Memory B cell (primary cell): ENCODE data around the gene SMIM45.

Experiments used
- ATAC-seq: fragments of 150-1000 bp; cut with Tn5 transposase; 2 replicates; pipeline ENCODE4 v1.10.0; 2021; ENCODE audit warnings: low read depth, mild to moderate bottlenecking, moderate library complexity
- DNase-seq, 2 donors: peaks; one replicate each; pipeline ENCODE4 v3.0.0; 2022; ENCODE audit warnings: low spot score in 2 of 2
- H3K27ac Mint-ChIP-seq: one replicate; pipeline ENCODE4 v1.8.0; 2022; ENCODE audit warnings: mild to moderate bottlenecking, moderate library complexity, mixed read lengths
- H3K27me3 Mint-ChIP-seq: one replicate; pipeline ENCODE4 v1.8.0; 2022; ENCODE audit warnings: mixed read lengths
- H3K36me3 Mint-ChIP-seq: one replicate; pipeline ENCODE4 v1.8.0; 2022; ENCODE audit warnings: mild to moderate bottlenecking, mixed read lengths
- H3K4me1 Mint-ChIP-seq: one replicate; pipeline ENCODE4 v1.8.0; 2022; ENCODE audit warnings: mixed read lengths
- H3K4me3 Mint-ChIP-seq: one replicate; pipeline ENCODE4 v1.8.0; 2022; ENCODE audit warnings: mild to moderate bottlenecking, moderate library complexity, mixed read lengths
- H3K9me3 Mint-ChIP-seq: one replicate; pipeline ENCODE4 v1.8.0; 2022; ENCODE audit warnings: mixed read lengths

Gene SMIM45

DNA sequence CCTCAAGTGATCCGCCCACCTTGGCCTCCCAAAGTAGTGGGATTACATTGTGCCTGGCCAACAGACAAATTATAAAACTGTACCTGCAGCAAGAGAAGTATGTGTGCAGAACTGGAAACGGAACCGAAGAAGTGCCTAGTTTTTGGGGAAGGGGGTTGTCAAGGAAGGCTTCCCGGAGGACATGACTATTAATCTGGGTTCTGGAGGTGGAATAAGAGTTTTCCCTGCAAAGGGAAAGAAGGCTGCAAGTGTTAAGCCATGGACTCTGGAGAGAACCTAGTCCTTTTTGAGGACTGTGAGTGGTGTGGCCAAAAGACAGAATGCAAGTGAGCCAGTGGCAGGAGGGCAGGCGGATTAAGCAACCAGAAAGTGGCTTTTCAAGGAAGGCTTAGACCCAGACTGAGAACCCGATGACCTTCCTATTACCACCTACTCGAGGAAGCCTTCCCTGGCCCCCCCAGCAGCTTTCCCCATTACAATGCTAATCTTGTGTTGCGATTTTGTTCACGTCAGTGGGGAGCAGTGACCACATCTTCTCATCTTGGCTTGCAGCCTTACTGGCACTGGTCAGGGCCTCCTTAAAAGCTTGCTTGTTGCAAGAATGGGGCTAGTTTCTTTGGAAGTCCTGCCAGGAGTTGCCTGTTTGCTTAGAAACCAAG lies 11.6 kb downstream of the SMIM45 start:
- H3K36me3 Mint-ChIP-seq, result no peaks in the 10 kb centered on the region
- H3K4me3 Mint-ChIP-seq, result no peak overlapping the region
- no peak for DNase-seq
- no peak overlapping the region for H3K27ac Mint-ChIP-seq
- peaks cover 3% of the 10 kb centered on the region for H3K4me1 Mint-ChIP-seq
- no peaks in the 10 kb centered on the region for H3K9me3 Mint-ChIP-seq
- ATAC-seq, result no peak
- H3K27me3 Mint-ChIP-seq, result peaks cover 3% of the 10 kb centered on the region

DNA sequence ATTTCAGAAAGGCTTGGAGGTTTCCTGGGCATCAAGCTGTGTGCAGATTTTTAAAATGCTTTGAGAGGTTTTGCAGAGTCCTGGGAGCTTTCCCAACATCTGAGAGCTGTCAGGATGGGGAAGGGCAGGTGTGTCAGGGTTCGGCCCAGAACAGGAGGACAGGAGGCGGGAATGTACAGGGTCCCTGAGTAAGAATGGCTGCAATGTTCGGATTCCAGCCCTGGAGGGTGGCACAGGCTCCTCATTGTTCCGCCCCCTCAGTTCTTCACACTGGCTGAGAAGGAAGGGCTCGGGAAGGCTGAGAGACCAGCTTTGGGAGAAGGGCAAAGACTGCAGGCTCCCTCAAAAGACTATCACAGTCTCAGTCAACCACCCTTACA lies 12.2 kb downstream of the SMIM45 start:
- Mint-ChIP-seq H3K27ac (no peak overlapping the region), H3K4me3 (no peak overlapping the region), H3K9me3 (no peaks in the 10 kb centered on the region), H3K27me3 (peaks cover 3% of the 10 kb centered on the region), H3K4me1 (peaks cover 3% of the 10 kb centered on the region), H3K36me3 (no peaks in the 10 kb centered on the region)
- ATAC-seq, result no peak
- DNase-seq, result no peak

DNA sequence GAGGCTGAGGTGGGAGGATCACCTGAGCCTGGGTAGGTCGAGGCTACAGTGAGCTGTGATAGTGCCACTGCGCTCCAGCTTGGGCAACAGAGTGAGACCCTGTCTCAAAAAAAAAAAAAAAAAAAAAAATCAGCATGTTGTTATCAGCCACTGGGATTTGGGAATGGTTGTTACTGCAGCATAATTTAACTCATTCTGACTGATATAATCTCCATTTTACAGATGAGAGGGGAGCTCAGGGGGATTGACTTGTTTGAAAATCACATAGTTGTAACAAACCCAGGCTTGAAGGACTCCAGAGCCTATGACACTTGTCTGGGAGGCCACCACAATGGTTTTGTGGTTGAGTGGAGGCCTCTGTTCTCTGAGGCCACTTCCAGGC lies 14.3 kb downstream of the SMIM45 start:
- ATAC-seq (no peak), DNase-seq (no peak)
- no peak overlapping the region for H3K4me3 Mint-ChIP-seq
- no peaks in the 10 kb centered on the region for H3K36me3 Mint-ChIP-seq
- H3K9me3 Mint-ChIP-seq, result no peaks in the 10 kb centered on the region
- no peaks in the 10 kb centered on the region for H3K4me1 Mint-ChIP-seq
- no peak overlapping the region for H3K27ac Mint-ChIP-seq
- peaks cover 5% of the 10 kb centered on the region for H3K27me3 Mint-ChIP-seq

DNA sequence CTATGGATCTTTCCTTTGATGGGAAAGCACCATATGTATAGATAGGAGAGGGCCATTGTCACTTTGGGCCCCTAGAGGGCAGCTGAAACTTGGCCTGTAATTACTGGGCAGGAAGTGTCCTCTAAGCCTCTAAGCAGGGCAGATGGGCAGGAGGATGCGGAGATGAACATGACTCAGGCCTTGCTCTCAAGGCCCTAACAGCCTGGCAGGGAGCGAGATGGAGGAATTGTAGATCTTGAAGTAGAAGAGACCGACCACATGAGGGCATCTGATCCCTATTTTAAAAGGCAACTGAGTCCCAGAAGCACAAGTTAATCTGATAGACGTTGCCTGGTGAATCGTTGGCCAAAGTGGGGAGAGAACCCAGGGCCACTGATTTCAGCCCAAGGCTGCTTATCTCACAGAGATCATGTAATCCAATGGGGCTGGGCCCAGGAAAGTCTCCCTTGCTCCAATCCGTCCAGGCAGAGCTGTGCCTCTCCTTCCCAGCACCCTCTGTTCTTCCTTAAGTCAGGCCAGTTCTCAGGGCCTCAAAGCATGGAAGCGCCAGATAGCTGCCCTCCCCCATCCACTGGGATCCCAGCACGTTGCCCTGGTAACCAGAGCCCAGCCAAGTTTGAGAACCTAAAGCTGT lies 14.8 kb downstream of the SMIM45 start:
- DNase-seq, result peak in 1 of 2 donors; percentile 38
- no peaks in the 10 kb centered on the region for H3K36me3 Mint-ChIP-seq
- H3K27me3 Mint-ChIP-seq, result peaks cover 5% of the 10 kb centered on the region

DNA sequence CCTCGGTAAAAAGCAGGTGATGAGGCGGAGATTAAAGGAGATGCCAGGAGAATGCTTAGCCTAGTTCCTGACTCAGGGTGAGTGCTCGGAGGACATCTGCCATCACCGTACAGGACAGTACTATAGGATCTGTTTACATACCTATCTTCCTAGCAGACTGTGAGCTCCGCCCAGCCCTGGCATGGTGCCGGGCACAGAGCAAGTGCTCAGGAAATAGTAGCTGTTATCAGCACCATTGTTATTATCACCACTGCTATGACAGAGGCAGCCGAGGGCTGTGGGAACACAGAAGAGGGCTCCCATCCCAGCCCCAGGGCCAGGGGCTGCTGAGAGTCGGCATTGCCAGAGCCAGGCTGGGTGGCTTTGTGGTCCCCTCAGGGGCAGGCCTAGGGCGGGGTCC lies 16.7 kb downstream of the SMIM45 start:
- H3K4me1 Mint-ChIP-seq, result peaks cover 3% of the 10 kb centered on the region
- H3K36me3 Mint-ChIP-seq, result no peaks in the 10 kb centered on the region
- ATAC-seq, result no peak
- H3K4me3 Mint-ChIP-seq, result no peak overlapping the region
- no peaks in the 10 kb centered on the region for H3K9me3 Mint-ChIP-seq
- no peak for DNase-seq
- no peak overlapping the region for H3K27ac Mint-ChIP-seq
- H3K27me3 Mint-ChIP-seq, result peaks cover 13% of the 10 kb centered on the region

More for the DNA sequence above, 14.8 kb downstream of the SMIM45 start:
- Mint-ChIP-seq H3K4me3 (no peak overlapping the region), H3K27ac (no peak overlapping the region), H3K4me1 (no peaks in the 10 kb centered on the region), H3K9me3 (no peaks in the 10 kb centered on the region)
- ATAC-seq, result peak; percentile 85

DNA sequence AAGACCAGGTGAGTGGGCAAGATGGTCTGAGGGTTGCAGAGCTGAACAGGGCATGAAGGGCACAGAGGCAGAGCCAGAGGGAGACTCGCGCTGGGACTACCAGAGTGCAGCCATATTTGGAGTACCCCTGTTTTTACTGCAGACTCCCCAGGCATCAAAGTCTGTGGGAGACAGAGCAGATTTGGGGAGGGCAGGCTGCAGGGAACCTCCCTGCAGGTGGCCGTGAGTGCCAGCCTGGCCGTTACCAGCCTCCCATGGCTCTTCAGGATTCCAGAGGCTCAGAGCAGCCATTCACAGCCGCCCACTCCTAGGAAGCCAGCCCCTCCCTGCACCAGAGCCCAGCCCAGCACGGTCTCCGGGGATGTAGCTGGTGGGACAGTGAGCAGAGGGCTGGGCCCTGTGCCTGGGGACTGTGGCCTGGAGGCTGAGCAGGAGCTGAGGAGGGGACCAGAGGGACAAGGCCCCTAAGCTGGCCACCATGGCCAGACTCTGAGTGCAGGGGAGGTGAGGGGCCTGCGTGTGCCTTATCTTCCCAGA lies 17.2 kb downstream of the SMIM45 start, which contains the start of gene SEPTIN3:
Gene SEPTIN3 (plus strand): TSS at position 334 of the 537 bp plus-strand sequence. CDS start 2,050 bp downstream, outside the sequence.
- H3K4me1 Mint-ChIP-seq, result peaks cover 3% of the 10 kb centered on the region
- H3K36me3 Mint-ChIP-seq, result no peaks in the 10 kb centered on the region
- DNase-seq, result no peak
- no peak for ATAC-seq
- no peak within 1 kb of the TSS for H3K4me3 Mint-ChIP-seq
- no peaks in the 10 kb centered on the region for H3K9me3 Mint-ChIP-seq
- peaks cover 13% of the 10 kb centered on the region for H3K27me3 Mint-ChIP-seq
- no peak within 1 kb of the TSS for H3K27ac Mint-ChIP-seq

DNA sequence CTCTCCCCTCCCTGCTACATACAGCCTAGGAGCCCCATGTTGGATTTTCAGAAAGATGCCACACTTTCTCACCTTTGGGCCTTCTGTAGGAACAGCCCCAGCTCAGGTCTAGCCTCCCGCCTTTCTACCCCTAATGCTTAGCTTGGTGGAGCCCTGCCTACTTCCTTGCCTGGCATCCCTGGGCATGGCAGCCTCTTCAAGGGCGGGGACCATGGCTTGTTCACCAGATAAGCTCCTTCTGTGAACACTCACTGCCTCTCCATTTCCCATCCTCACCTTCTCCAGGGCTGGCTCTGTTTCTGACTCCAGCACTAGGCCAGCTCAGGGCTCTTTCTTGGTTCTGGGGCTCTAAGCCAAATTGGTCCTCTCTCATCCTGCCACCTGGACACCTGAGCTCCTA lies 18.7 kb downstream of the SMIM45 start:
- H3K36me3 Mint-ChIP-seq, result no peaks in the 10 kb centered on the region
- H3K4me1 Mint-ChIP-seq, result peaks cover 6% of the 10 kb centered on the region
- H3K27me3 Mint-ChIP-seq, result peaks cover 16% of the 10 kb centered on the region
- H3K27ac Mint-ChIP-seq, result no peak overlapping the region
- no peak for ATAC-seq
- DNase-seq, result no peak
- H3K4me3 Mint-ChIP-seq, result no peak overlapping the region
- no peaks in the 10 kb centered on the region for H3K9me3 Mint-ChIP-seq

DNA sequence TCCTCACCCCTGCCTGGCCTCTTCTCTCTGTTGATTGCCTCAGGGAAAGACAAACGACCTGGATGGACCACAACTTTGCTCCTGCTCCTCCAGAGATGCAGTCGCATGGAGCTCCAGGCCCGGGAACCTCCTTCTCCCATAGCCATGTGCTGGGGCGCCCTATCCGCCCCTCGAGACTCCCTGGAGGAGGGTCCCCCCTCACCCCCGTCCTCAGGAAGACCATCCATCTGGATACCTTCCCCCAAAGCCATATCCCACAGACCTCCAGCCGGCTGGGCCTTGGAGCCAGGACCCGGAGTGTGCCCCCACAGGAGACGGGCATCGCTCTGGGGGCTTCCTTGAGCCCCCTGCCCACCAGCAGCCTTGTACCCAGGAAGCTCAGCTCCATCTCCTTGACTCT lies 19.5 kb downstream of the SMIM45 start:
- Mint-ChIP-seq H3K27ac (no peak overlapping the region), H3K4me3 (no peak overlapping the region), H3K36me3 (no peaks in the 10 kb centered on the region), H3K4me1 (peaks cover 12% of the 10 kb centered on the region), H3K9me3 (no peaks in the 10 kb centered on the region), H3K27me3 (peaks cover 23% of the 10 kb centered on the region)
- ATAC-seq (no peak), DNase-seq (no peak)

DNA sequence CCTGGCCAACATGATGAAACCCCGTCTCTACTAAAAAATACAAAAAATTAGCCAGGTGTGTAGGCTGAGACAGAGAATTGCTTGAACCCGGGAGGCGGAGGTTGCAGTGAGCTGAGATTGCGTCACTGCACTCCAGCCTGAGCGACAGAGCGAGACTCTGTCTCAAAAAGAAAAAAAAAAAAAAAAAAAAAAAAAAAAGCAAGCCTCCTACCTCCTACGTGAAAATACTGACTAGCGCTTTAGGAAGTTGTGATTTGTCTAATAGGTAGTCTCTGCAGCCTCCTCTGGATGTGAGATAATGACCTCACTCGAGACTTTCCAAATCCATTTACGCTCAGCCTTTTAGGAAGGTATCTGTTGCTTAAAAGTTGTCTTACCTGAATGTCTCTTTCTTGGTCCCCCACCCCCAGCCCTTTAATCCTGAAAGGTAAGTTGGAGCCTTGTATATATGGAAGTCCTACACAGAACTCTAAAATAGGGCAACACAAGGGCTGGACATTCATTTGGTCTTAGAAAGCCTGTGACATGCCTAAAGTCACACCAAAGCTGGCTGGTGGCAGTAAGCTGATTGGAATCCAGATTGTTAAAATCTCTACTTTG lies 22.8 kb downstream of the SMIM45 start:
- Mint-ChIP-seq H3K27me3 (peaks cover 32% of the 10 kb centered on the region), H3K4me3 (no peak overlapping the region), H3K4me1 (peaks cover 15% of the 10 kb centered on the region), H3K27ac (no peak overlapping the region), H3K36me3 (no peaks in the 10 kb centered on the region), H3K9me3 (no peaks in the 10 kb centered on the region)
- ATAC-seq (peak; percentile 54), DNase-seq (no peak)

DNA sequence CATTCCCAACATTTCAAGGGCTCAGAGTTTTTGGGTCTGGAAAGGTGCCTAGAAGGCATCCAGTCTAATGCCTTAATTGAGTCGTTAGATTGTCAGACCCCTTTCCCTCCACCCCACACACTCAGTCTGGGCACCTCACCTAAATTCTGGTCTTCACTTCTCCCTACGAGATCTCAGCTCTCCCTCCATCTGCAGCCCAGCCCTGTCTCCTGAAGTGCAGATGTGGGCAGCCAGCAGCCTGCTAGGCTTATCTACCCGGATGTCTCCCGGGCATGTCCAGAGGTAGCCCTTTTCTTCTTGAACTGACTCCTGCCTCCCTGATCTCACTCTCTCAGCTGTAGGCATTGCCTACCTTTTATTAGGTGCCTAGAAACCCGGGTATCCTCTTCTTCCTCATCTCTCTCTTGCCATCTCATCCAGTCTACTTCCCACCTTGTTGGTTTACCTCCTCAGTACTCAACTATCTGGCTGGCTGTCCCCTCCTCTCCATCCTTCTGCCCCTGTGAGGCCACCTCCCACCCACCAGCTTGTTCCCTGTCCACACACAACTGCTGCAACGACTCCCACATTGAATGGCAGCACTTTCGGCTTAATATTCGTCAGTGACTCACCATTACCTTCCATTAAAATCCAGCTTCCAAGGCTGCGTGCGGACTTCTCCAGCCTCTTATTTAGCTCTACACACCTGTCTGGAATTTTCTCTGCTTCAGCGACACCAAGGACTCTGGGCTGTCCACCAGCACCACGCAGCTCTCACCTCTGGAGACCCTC lies 23.5 kb downstream of the SMIM45 start:
- H3K4me1 Mint-ChIP-seq, result peaks cover 15% of the 10 kb centered on the region
- no peaks in the 10 kb centered on the region for H3K9me3 Mint-ChIP-seq
- ATAC-seq, result no peak
- H3K27me3 Mint-ChIP-seq, result peaks cover 32% of the 10 kb centered on the region
- H3K4me3 Mint-ChIP-seq, result peak overlapping the region; percentile 46
- no peak overlapping the region for H3K27ac Mint-ChIP-seq
- no peaks in the 10 kb centered on the region for H3K36me3 Mint-ChIP-seq
- DNase-seq, result no peak

DNA sequence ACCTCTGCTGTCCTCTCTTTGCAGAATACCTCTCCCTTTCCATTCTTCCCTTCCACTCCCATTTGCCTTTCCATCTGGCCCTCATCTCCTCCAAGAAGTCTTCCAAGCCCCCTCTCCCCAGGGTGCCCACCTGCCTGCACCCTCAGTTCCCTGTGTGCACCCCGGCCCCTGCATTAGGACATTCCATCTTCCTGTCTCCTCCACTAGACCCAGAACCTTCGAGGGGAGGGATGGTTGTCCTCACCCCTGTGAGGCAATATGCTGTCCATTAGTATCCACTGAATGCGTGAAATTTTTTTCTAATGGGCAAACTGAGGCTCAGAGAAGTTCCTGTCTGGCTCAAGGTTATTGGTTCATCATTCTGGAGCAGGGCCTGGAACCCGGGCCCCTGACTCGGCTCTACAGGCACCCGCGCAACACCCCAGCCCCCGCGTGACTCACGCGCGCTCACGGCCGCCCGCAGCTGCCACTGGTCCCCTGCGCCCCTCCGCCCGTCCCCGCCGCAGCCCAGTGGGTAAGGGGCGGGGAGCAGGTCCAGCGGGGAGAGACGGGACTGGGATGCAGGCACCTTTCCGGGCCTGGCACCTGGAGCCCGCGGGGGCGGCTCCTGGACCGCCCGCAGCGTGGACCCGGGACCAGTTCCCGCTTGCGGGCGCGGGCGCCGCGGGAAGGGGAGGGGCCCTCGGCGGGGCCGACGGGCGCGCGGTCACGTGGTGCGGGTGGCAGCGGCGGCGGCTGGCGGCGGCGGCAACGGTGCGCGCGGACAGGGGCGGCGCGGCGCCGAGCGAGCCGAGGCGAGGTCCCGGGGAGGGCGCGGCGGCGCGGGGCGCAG lies 24.3 kb downstream of the SMIM45 start:
- H3K27me3 Mint-ChIP-seq, result peaks cover 32% of the 10 kb centered on the region
- no peak overlapping the region for H3K27ac Mint-ChIP-seq
- peak; percentile 73 for ATAC-seq
- H3K4me3 Mint-ChIP-seq, result peak overlapping the region; percentile 46
- H3K4me1 Mint-ChIP-seq, result peaks cover 15% of the 10 kb centered on the region
- H3K9me3 Mint-ChIP-seq, result no peaks in the 10 kb centered on the region
- DNase-seq, result peak in 1 of 2 donors; percentile 49
- no peaks in the 10 kb centered on the region for H3K36me3 Mint-ChIP-seq

DNA sequence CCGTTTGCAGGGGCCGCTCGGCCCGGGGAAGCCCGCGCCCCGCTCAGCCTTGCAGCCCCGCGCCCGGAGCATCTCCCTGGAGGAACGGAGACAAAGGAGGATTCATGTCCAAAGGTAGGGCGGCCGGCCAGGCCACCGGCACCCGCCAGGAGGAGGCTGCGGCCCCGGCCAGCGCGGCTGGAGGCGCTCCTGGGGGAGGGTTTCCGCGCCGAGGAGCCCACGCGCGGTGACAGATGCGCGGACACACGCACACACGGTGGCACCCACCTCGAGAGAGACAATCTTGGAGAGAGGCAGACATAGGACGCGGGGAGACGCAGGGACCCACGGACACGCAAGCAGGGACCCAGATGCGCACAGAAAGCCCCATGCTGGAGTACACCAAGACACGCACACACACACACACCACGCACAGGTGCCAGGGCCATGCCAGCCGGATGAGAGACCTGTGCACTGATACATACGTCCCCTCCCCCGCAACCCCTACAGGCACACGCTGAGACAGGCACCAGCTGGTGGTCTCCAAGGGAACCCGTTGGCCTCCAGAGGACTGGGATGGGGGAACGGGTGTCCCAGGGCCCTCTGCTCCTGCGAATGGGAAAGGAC lies 25.1 kb downstream of the SMIM45 start:
- peak; percentile 33 for ATAC-seq
- peaks cover 34% of the 10 kb centered on the region for H3K27me3 Mint-ChIP-seq
- H3K9me3 Mint-ChIP-seq, result no peaks in the 10 kb centered on the region
- H3K27ac Mint-ChIP-seq, result no peak overlapping the region
- DNase-seq, result no peak
- H3K4me1 Mint-ChIP-seq, result peaks cover 15% of the 10 kb centered on the region
- no peaks in the 10 kb centered on the region for H3K36me3 Mint-ChIP-seq
- H3K4me3 Mint-ChIP-seq, result peak overlapping the region; percentile 70

DNA sequence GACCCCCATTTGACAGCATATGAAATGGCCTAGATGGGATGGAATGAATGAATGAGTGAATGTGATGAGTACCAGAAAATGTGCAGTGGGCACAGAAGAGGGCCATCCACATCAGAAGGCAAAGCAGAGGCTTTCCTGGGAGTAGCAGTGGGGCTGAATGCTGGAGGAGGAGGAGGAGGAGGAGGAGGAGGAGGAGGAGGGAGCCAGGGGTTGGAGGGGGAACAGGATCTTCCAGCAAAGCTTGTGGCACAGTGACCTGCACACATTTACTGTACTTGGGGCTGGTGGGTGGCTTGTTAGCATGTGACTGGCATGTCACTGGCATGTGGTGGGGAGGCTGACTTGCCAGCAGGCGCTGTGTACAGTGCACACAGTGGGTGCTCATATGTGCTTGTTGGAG lies 26.8 kb downstream of the SMIM45 start:
- ATAC-seq (no peak), DNase-seq (no peak)
- peaks cover 25% of the 10 kb centered on the region for H3K27me3 Mint-ChIP-seq
- peaks cover 15% of the 10 kb centered on the region for H3K4me1 Mint-ChIP-seq
- H3K27ac Mint-ChIP-seq, result no peak overlapping the region
- no peak overlapping the region for H3K4me3 Mint-ChIP-seq
- no peaks in the 10 kb centered on the region for H3K36me3 Mint-ChIP-seq
- no peaks in the 10 kb centered on the region for H3K9me3 Mint-ChIP-seq
